GF-D8 (cell line): ENCODE data around the gene ZMYND11.

Experiments used
- DNase-seq: peaks from one replicate; lab custom pipeline; 2025; lab: John Stamatoyannopoulos, UW

Gene ZMYND11

DNA sequence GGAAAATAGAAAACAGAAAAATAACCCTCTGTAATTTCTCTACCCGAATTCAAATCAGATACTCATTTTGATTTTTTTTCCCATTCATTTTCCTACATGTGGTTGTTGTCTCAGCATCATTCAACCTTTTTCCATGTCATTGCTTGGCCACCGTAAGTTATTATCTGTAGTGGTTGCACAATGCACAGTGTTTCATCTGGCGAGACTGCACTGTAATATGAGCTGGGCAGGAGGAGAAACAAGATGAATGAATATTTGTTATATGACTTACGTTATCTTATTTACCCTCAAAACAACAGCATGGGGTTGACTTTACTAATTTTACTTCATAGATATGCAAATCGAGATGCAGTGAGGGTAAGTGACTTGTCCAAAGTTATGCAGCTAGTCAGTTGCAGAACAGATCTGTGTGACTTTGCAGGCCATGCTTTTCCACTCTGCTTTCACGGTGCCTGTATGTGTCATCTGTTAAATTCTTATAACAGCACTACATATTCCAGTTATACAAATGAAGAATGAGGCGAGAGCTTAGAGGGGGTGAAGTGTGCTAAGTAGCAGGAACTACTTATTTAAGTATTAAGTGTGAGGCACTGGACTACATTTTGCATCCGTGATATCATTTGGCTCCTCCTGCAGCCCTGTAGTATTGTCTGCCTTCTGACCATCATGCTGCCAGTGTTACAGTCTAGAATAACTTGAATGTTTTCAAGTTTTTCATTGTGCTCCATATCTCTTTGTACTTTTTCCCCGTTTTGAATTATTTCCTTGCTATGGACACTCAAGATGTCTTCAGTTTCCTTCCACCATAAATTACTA is 56.7 kb downstream of the ZMYND11 start:
- DNase-seq, result no peak

DNA sequence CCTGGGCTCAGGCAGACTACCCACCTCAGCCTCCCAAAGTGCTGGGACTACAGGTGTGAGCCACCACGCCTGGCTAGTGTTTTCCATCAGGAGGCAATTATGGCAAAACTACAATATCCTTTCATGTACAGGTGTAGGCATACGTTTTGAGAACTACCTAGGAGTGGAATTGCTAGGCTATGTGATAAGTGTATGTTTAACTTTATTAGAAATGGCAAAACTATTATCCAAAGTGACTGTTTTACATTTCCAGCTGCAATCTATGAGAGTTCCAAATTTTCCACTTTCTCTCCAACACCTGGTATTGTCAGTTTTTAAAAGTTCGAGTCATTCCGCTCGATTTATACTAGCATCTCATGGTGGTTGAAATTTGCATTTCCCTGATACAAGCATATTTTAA is 59.0 kb downstream of the ZMYND11 start:
- DNase-seq, result no peak

- no peak for DNase-seq
These were observed 65.2 kb downstream of the ZMYND11 start for GRCh38 chr10:200405-200804.

GRCh38 chr10:201328-201771 is 66.1 kb downstream of the ZMYND11 start:
- no peak for DNase-seq

- DNase-seq, result no peak
These were observed 73.4 kb downstream of the ZMYND11 start for GRCh38 chr10:208616-209015.

GRCh38 chr10:209357-209756 is 74.1 kb downstream of the ZMYND11 start:
- DNase-seq, result no peak

DNA sequence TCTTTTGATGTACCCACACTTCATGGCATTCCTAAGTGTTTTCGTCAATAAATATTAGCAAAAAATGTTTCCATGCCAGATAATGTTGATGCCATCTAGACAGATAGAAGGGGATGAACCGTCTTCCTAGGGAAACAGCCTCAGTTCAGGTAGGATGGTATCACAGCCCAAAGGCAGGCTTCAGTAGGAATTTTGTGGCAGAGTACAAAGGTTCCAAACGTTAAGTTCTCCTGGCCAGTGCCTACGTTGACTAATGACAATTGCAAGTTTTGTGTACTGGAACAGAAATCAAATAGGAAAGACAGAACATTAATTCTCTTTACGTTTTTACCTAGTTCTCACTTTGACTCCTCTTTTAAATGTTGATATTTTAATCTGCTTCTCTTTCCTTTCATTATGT is 75.0 kb downstream of the ZMYND11 start:
- DNase-seq, result no peak

DNA sequence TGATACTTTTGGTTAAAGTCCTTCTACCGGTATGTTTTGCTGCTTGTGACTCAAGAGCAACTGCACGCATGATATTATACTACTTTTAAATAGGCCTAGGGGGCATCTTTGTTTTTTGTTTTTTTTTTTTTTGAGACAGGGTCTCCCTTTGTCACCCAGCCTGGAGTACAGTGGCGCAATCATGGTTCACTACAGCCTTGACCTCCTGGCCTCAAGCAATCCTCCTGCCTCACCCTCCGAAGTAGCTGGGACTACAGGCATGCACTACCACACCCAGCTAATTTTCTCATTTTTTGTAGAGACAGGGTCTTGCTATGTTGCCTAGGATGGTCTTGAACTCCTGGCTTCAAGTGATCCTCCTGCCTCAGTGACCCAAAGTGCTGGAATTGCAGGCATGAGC is 80.2 kb downstream of the ZMYND11 start:
- DNase-seq, result no peak

- no peak for DNase-seq
These were observed 83.5 kb downstream of the ZMYND11 start for GRCh38 chr10:218798-219197.

- DNase-seq, result no peak
These were observed 84.6 kb downstream of the ZMYND11 start for GRCh38 chr10:219731-220472.

GRCh38 chr10:224571-224970 is 89.3 kb downstream of the ZMYND11 start:
- no peak for DNase-seq

GRCh38 chr10:226018-226417 is 90.8 kb downstream of the ZMYND11 start:
- no peak for DNase-seq

- DNase-seq, result no peak
These were observed 91.8 kb downstream of the ZMYND11 start for GRCh38 chr10:227014-227413.

DNA sequence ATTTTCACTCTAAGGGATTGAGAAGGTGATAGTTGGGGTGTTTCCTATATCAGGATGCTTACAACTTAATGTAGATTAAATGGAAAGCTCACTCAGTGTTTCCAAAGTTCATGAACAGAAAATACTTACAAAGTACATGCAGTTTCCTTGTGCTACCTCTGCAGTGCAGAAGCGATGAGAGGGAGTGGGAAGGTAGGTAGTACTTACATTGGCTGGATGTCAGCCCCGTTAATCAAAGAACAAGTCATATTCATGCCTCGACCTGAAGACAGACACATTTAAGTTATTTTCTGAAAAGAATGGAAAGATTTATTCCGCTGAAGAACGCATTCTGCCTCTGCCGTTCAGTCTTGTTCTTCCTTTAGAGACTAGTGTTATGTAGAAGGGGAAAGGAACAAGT is 93.1 kb downstream of the ZMYND11 start:
- no peak for DNase-seq

DNA sequence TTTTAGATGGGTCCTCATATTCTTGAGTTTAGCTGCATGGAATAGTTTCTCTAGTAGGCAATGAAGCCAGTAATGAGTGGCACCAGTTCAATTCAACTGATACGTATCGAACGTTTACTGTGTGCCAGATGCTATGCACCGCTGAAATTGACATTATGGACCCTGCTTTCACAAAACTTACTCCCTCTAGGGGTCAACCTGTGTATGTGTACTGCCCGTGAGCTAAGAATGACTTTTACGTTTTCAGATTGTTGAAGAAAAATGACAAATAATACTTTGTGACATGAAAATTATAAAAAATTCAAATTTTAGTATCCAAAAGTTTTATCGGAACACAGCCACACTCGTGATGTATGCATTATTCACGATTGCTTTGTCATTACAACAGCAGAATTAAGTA is 95.5 kb downstream of the ZMYND11 start:
- no peak for DNase-seq

- no peak for DNase-seq
These were observed 96.8 kb downstream of the ZMYND11 start for GRCh38 chr10:232061-232460.

DNA sequence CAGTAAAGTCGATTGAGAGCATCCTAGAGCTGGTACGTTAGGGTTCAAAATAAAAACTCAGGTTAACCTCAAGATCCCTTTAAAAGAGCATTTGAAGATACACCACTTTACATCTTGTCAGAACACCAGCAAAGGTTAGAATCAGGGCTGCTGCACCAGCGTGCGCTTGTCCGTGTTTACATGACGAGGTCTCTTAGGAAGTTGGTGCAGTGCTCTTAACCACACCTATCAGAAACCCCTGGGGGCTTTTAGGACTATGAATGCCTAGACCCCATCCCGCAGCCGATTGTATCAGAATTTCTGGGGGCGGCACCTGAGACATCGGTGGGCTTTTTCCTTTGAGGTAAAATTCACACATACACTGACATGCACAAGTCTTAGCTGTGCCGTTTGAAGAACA is 97.6 kb downstream of the ZMYND11 start:
- no peak for DNase-seq

- DNase-seq, result no peak
These were observed 99.6 kb downstream of the ZMYND11 start for GRCh38 chr10:234708-235406.

- no peak for DNase-seq
These were observed 100.7 kb downstream of the ZMYND11 start for GRCh38 chr10:235915-236314.

DNA sequence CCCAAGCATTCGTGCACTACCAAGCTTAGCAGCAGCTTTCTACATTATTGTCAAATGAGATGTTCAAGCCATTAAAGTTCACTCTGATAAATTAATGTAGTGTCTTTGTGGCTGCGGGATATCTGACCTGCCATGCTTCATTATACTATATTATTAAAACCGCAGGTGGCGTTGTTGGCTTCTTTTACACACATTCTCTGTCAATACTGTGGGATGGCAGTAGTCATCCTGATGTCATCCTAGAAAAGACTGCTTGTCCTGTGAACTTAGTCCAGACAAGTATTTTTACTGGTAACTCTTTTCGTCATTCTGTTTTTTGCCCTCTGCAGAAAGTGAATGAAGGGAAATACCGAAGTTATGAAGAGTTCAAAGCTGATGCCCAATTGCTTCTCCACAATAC is 103.9 kb downstream of the ZMYND11 start:
- DNase-seq, result no peak

DNA sequence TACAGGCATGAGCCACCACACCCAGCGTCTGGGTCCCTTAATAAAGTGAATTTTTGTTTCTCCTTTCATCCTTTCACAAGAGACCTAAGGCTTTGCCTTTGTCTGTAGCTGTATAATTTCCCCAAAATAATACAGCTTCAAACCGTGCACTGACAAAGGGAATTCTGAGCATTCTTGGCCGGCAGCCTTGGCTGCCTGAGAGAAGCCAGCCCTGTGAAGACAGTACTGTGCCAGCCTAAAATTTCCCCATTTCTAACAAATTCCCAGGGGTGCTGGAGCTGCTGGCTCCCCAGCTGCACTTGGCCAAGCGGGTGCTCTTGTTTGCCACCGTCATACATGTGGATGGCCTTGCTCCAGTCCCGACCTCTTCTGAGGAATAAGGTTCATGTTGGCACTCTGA is 106.2 kb downstream of the ZMYND11 start:
- no peak for DNase-seq

GRCh38 chr10:241966-242643 is 106.8 kb downstream of the ZMYND11 start:
- DNase-seq, result no peak
